Fibroblast of pulmonary artery (primary cell): ENCODE results near the gene ZBTB9.

ENCODE experiments used
- DNase-seq: peaks from one replicate; pipeline ENCODE4 v3.0.0-alpha.2; 2010; ENCODE audit warnings: low read depth
- H3K4me3 ChIP-seq: replicated peaks from 2 replicates; pipeline ENCODE4 v1.5.1; 2011; ENCODE audit warnings: low read depth, mild to moderate bottlenecking, control low read depth, low read length, moderate library complexity
- CTCF ChIP-seq: IDR thresholded peaks from 2 replicates; pipeline ENCODE4 v1.5.1; 2011; ENCODE audit warnings: mild to moderate bottlenecking, control low read depth, low read length, inconsistent platforms; ENCODE audit errors: missing control alignments

Gene ZBTB9

GRCh38 chr6:33490621-33491020 lies 36.2 kb downstream of the ZBTB9 start:
- no peak for DNase-seq
- no peak overlapping the region for H3K4me3 ChIP-seq
- no peak for TF ChIP-seq CTCF

- TF ChIP-seq CTCF: no peak
- H3K4me3 ChIP-seq: no peak overlapping the region
- DNase-seq: no peak
Measured at GRCh38 chr6:33492093-33492492, 37.7 kb downstream of the ZBTB9 start.

GRCh38 chr6:33497157-33497556 lies 42.8 kb downstream of the ZBTB9 start:
- no peak overlapping the region for H3K4me3 ChIP-seq
- DNase-seq: no peak
- no peak for TF ChIP-seq CTCF

- H3K4me3 ChIP-seq: no peak overlapping the region
- no peak for TF ChIP-seq CTCF
- DNase-seq: no peak
Measured at GRCh38 chr6:33502486-33502885, 48.1 kb downstream of the ZBTB9 start.

GRCh38 chr6:33504486-33504885 lies 50.1 kb downstream of the ZBTB9 start:
- no peak overlapping the region for H3K4me3 ChIP-seq
- no peak for DNase-seq
- TF ChIP-seq CTCF: no peak

GRCh38 chr6:33505548-33506370 lies 51.4 kb downstream of the ZBTB9 start:
- no peak for DNase-seq
- TF ChIP-seq CTCF: no peak
- H3K4me3 ChIP-seq: no peak overlapping the region
